Hematopoietic multipotent progenitor cell treated with erythropoietin and hydrocortisone succinate and interleukin-3 and kit ligand, for 8 days (in vitro differentiated cells): ENCODE measurements around the gene CD48.

Experiments used
- DNase-seq: peaks from one replicate; pipeline ENCODE4 v3.0.0-alpha.2; 2015

The CD48 gene

GRCh38 chr1:160711602-160712311 lies at the start of gene CD48:
Gene CD48, minus strand, starts transcription at chr1:160711822. Its CDS starts 59 bp downstream, at chr1:160711763.
- DNase-seq, result no peak

- DNase-seq, result no peak
Observed at GRCh38 chr1:160761046-160761445, 49.4 kb upstream of the CD48 start.

- no peak for DNase-seq
Observed at GRCh38 chr1:160759740-160760139, 48.1 kb upstream of the CD48 start.

GRCh38 chr1:160758521-160758920 lies 46.9 kb upstream of the CD48 start:
- DNase-seq, result no peak

GRCh38 chr1:160756849-160757201 lies 45.2 kb upstream of the CD48 start:
- DNase-seq, result no peak

- no peak for DNase-seq
Observed at GRCh38 chr1:160755911-160756848, 44.6 kb upstream of the CD48 start.

GRCh38 chr1:160755461-160755860 lies 43.8 kb upstream of the CD48 start:
- DNase-seq, result no peak

- no peak for DNase-seq
Observed at GRCh38 chr1:160753594-160753993, 42.0 kb upstream of the CD48 start.

- no peak for DNase-seq
Observed at GRCh38 chr1:160752924-160753323, 41.3 kb upstream of the CD48 start.

- no peak for DNase-seq
Observed at GRCh38 chr1:160752406-160752805, 40.8 kb upstream of the CD48 start.

- no peak for DNase-seq
Observed at GRCh38 chr1:160750608-160751007, 39.0 kb upstream of the CD48 start.

GRCh38 chr1:160748878-160749269 lies 37.3 kb upstream of the CD48 start:
- DNase-seq, result no peak

GRCh38 chr1:160748181-160748877 lies 36.7 kb upstream of the CD48 start:
- peak; percentile 32 for DNase-seq

GRCh38 chr1:160747717-160748116 lies 36.1 kb upstream of the CD48 start:
- no peak for DNase-seq

- DNase-seq, result no peak
Observed at GRCh38 chr1:160746836-160747500, 35.3 kb upstream of the CD48 start.

GRCh38 chr1:160745551-160745950 lies 33.9 kb upstream of the CD48 start:
- DNase-seq, result no peak

- no peak for DNase-seq
Observed at GRCh38 chr1:160744852-160745520, 33.4 kb upstream of the CD48 start.

- no peak for DNase-seq
Observed at GRCh38 chr1:160744199-160744851, 32.7 kb upstream of the CD48 start.

- DNase-seq, result no peak
Observed at GRCh38 chr1:160743266-160743665, 31.6 kb upstream of the CD48 start.

- DNase-seq, result no peak
Observed at GRCh38 chr1:160742428-160743127, 31.0 kb upstream of the CD48 start.
